Measurements from ENCODE around the gene GBP6.
A peak's percentile ranks its signal among the peaks of the same experiment; 100 is the strongest.
"Not testable (repeated sequence)": the region's sequence is repeated elsewhere in the genome, so short reads cannot be mapped to it uniquely, and the experiment has no call there.

The GBP6 gene

GRCh38 chr1:89363638-89364536 is at the start of gene GBP6:
GBP6 (plus strand) TSS chr1:89364059; CDS start chr1:89368552, 4,493 bp downstream.
- DNase-seq: no peak

GRCh38 chr1:89322402-89322801 is 41.5 kb upstream of the GBP6 start:
- no peak for DNase-seq

- no peak for DNase-seq
Measured at GRCh38 chr1:89331890-89332289, 32.0 kb upstream of the GBP6 start.

GRCh38 chr1:89332461-89332860 is 31.4 kb upstream of the GBP6 start:
- DNase-seq: no peak

- DNase-seq: no peak
Measured at GRCh38 chr1:89335486-89335885, 28.4 kb upstream of the GBP6 start.

GRCh38 chr1:89337903-89338302 is 26.0 kb upstream of the GBP6 start:
- no peak for DNase-seq

GRCh38 chr1:89339039-89339438 is 24.8 kb upstream of the GBP6 start:
- no peak for DNase-seq

GRCh38 chr1:89345479-89345878 is 18.4 kb upstream of the GBP6 start:
- not testable (repeated sequence) for DNase-seq

GRCh38 chr1:89347296-89347695 is 16.6 kb upstream of the GBP6 start:
- DNase-seq: no peak

- DNase-seq: no peak
Measured at GRCh38 chr1:89350298-89350697, 13.6 kb upstream of the GBP6 start.

GRCh38 chr1:89351597-89352311 is 12.1 kb upstream of the GBP6 start:
- DNase-seq: no peak

- DNase-seq: no peak
Measured at GRCh38 chr1:89352421-89352820, 11.4 kb upstream of the GBP6 start.

- DNase-seq: no peak
Measured at GRCh38 chr1:89354205-89354604, 9.7 kb upstream of the GBP6 start.

- no peak for DNase-seq
Measured at GRCh38 chr1:89355056-89355455, 8.8 kb upstream of the GBP6 start.

GRCh38 chr1:89356658-89357400 is 7.0 kb upstream of the GBP6 start:
- no peak for DNase-seq

- peak; percentile 87 for DNase-seq
Measured at GRCh38 chr1:89358287-89358893, 5.5 kb upstream of the GBP6 start.

GRCh38 chr1:89360716-89361115 is 3.1 kb upstream of the GBP6 start:
- no peak for DNase-seq

GRCh38 chr1:89361681-89362080 is 2.2 kb upstream of the GBP6 start:
- DNase-seq: no peak

GRCh38 chr1:89363196-89363595 is 663 bp upstream of the GBP6 start:
- peak; percentile 4 for DNase-seq

GRCh38 chr1:89364954-89365550 is 1.2 kb downstream of the GBP6 start:
- peak; percentile 12 for DNase-seq

- DNase-seq: no peak
Measured at GRCh38 chr1:89367221-89367620, 3.4 kb downstream of the GBP6 start.

GRCh38 chr1:89369331-89369730 is 5.5 kb downstream of the GBP6 start:
- no peak for DNase-seq

GRCh38 chr1:89373810-89374209 is 10.0 kb downstream of the GBP6 start:
- not testable (repeated sequence) for DNase-seq

Measured in eye (tissue), 1 donor.